ENCODE measurements around the gene BLNK.
"Not testable (repeated sequence)": the region's sequence is repeated elsewhere in the genome, so short reads cannot be mapped to it uniquely, and the experiment has no call there.

Gene BLNK

GRCh38 chr10:96189505-96189904 lies 81.9 kb downstream of the BLNK start:
- not testable (repeated sequence) for H3K36me3 ChIP-seq (ENCODE audit: control insufficient read depth, insufficient read depth, low read length); H3K9me3 ChIP-seq (ENCODE audit: control insufficient read depth, insufficient read depth, low read depth, low read length); H3K27me3 ChIP-seq (ENCODE audit: control insufficient read depth, insufficient read depth, low read length)

DNA sequence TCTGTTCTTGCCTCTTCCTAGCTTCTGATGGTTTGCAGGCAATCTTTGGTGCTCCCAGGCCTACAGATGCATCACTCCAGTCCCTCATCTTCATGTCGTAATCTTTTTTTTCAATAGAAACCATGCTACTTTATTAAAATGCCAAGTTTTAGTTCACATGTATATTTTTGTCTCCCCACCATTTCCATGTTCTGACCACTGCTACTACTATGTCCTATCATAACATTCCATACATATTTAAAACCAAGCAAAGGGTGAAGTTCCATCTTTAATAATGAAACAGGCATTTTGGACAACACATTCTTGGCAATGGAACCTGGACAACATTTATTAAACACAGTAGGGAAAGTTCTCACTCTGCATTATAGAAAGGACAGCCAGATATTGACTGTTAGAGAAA lies 82.5 kb downstream of the BLNK start:
- Histone ChIP-seq H3K9ac (ENCODE audit: low read length) (no peak overlapping the region), H3K27ac (ENCODE audit: low read depth, low read length) (no peak overlapping the region), H3K4me1 (ENCODE audit: control insufficient read depth, insufficient read depth, low read length) (no peaks in the 10 kb centered on the region), H3K36me3 (ENCODE audit: control insufficient read depth, insufficient read depth, low read length) (no peaks in the 10 kb centered on the region), H3K4me3 (ENCODE audit: low read depth, low read length) (no peak overlapping the region), H3K27me3 (ENCODE audit: control insufficient read depth, insufficient read depth, low read length) (no peaks in the 10 kb centered on the region), H3K9me3 (ENCODE audit: control insufficient read depth, insufficient read depth, low read depth, low read length) (peaks cover 10% of the 10 kb centered on the region; the same call in 1 of the 2 replicates)

More at GRCh38 chr10:96189505-96189904, 81.9 kb downstream of the BLNK start:
- H3K27ac ChIP-seq (ENCODE audit: low read depth, low read length); H3K4me3 ChIP-seq (ENCODE audit: low read depth, low read length); H3K9ac ChIP-seq (ENCODE audit: low read length); H3K4me1 ChIP-seq (ENCODE audit: control insufficient read depth, insufficient read depth, low read length): not testable (repeated sequence)

GRCh38 chr10:96188421-96188820 lies 82.9 kb downstream of the BLNK start:
- Histone ChIP-seq H3K27me3 (ENCODE audit: control insufficient read depth, insufficient read depth, low read length) (no peaks in the 10 kb centered on the region), H3K9me3 (ENCODE audit: control insufficient read depth, insufficient read depth, low read depth, low read length) (peaks cover 10% of the 10 kb centered on the region; the same call in 1 of the 2 replicates), H3K27ac (ENCODE audit: low read depth, low read length) (no peak overlapping the region), H3K4me3 (ENCODE audit: low read depth, low read length) (no peak overlapping the region), H3K4me1 (ENCODE audit: control insufficient read depth, insufficient read depth, low read length) (no peaks in the 10 kb centered on the region), H3K36me3 (ENCODE audit: control insufficient read depth, insufficient read depth, low read length) (no peaks in the 10 kb centered on the region), H3K9ac (ENCODE audit: low read length) (no peak overlapping the region)

GRCh38 chr10:96176985-96177384 lies 94.4 kb downstream of the BLNK start:
- Histone ChIP-seq H3K4me1 (ENCODE audit: control insufficient read depth, insufficient read depth, low read length) (no peaks in the 10 kb centered on the region), H3K9ac (ENCODE audit: low read length) (no peak overlapping the region), H3K36me3 (ENCODE audit: control insufficient read depth, insufficient read depth, low read length) (no peaks in the 10 kb centered on the region), H3K4me3 (ENCODE audit: low read depth, low read length) (no peak overlapping the region), H3K27ac (ENCODE audit: low read depth, low read length) (no peak overlapping the region), H3K9me3 (ENCODE audit: control insufficient read depth, insufficient read depth, low read depth, low read length) (peaks cover 24% of the 10 kb centered on the region), H3K27me3 (ENCODE audit: control insufficient read depth, insufficient read depth, low read length) (no peaks in the 10 kb centered on the region)

DNA sequence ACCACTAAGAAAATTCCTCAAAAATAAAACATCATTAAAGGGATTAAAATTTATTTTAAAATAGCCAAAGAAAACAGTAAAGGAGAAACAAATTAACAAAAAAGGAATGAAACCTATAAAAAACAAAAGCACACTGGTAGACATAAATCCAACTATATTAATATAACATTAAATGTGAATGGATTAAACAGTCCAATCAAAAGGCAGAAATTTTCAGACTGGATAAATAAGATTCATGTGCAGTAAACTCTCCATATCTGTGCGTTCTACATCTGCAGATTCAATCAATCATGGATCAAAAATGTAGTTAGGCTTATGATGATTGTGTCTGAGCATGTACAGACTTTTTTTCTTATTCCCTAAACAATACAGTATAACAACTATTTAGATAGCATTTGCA lies 98.7 kb downstream of the BLNK start:
- no peak overlapping the region for H3K9ac ChIP-seq (ENCODE audit: low read length)
- H3K4me1 ChIP-seq (ENCODE audit: control insufficient read depth, insufficient read depth, low read length), result no peaks in the 10 kb centered on the region
- H3K9me3 ChIP-seq (ENCODE audit: control insufficient read depth, insufficient read depth, low read depth, low read length), result peaks cover 24% of the 10 kb centered on the region
- no peaks in the 10 kb centered on the region for H3K27me3 ChIP-seq (ENCODE audit: control insufficient read depth, insufficient read depth, low read length)
- H3K36me3 ChIP-seq (ENCODE audit: control insufficient read depth, insufficient read depth, low read length), result no peaks in the 10 kb centered on the region
- H3K4me3 ChIP-seq (ENCODE audit: low read depth, low read length), result no peak overlapping the region
- no peak overlapping the region for H3K27ac ChIP-seq (ENCODE audit: low read depth, low read length)

DNA sequence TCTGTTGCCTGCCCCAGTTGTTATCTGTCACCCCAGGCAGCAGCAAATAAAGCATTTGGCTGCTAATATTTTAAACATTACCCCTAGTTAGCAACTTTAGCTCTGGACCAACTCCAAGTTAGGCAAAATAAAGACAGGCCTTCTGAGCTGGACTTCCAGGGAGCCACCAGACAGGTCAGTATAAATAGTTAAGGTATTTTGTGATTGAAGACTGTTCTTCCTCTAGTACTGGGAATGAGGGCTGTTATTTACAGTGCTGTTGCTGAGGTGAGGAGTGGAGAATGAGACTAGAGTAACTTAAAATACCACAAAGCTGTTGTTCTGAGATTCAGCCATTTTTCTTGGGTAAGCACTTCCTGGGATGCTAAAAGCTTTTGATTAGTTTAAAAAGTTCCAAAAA lies 101.1 kb downstream of the BLNK start:
- no peaks in the 10 kb centered on the region for H3K4me1 ChIP-seq (ENCODE audit: control insufficient read depth, insufficient read depth, low read length)
- no peaks in the 10 kb centered on the region for H3K36me3 ChIP-seq (ENCODE audit: control insufficient read depth, insufficient read depth, low read length)
- 0 out of 2 replicates have a peak, but pooled peaks cover 7% of the 10 kb centered on the region for H3K9me3 ChIP-seq (ENCODE audit: control insufficient read depth, insufficient read depth, low read depth, low read length)
- no peak overlapping the region for H3K9ac ChIP-seq (ENCODE audit: low read length)
- no peaks in the 10 kb centered on the region for H3K27me3 ChIP-seq (ENCODE audit: control insufficient read depth, insufficient read depth, low read length)
- H3K27ac ChIP-seq (ENCODE audit: low read depth, low read length), result no peak overlapping the region
- H3K4me3 ChIP-seq (ENCODE audit: low read depth, low read length), result no peak overlapping the region

- Histone ChIP-seq H3K9ac (ENCODE audit: low read length) (no peak overlapping the region), H3K27me3 (ENCODE audit: control insufficient read depth, insufficient read depth, low read length) (no peaks in the 10 kb centered on the region), H3K4me1 (ENCODE audit: control insufficient read depth, insufficient read depth, low read length) (no peaks in the 10 kb centered on the region), H3K27ac (ENCODE audit: low read depth, low read length) (no peak overlapping the region), H3K36me3 (ENCODE audit: control insufficient read depth, insufficient read depth, low read length) (no peaks in the 10 kb centered on the region), H3K9me3 (ENCODE audit: control insufficient read depth, insufficient read depth, low read depth, low read length) (0 out of 2 replicates have a peak, but pooled peaks cover 3% of the 10 kb centered on the region), H3K4me3 (ENCODE audit: low read depth, low read length) (no peak overlapping the region)
Observed at GRCh38 chr10:96168546-96168945, 102.8 kb downstream of the BLNK start.

- H3K9me3 ChIP-seq (ENCODE audit: control insufficient read depth, insufficient read depth, low read depth, low read length), result 0 out of 2 replicates have a peak, but pooled peaks cover 3% of the 10 kb centered on the region
- H3K36me3 ChIP-seq (ENCODE audit: control insufficient read depth, insufficient read depth, low read length), result peaks cover 12% of the 10 kb centered on the region
- H3K4me3 ChIP-seq (ENCODE audit: low read depth, low read length), result no peak overlapping the region
- no peak overlapping the region for H3K9ac ChIP-seq (ENCODE audit: low read length)
- H3K27ac ChIP-seq (ENCODE audit: low read depth, low read length), result no peak overlapping the region
- no peaks in the 10 kb centered on the region for H3K4me1 ChIP-seq (ENCODE audit: control insufficient read depth, insufficient read depth, low read length)
- no peaks in the 10 kb centered on the region for H3K27me3 ChIP-seq (ENCODE audit: control insufficient read depth, insufficient read depth, low read length)
Observed at GRCh38 chr10:96165726-96166125, 105.6 kb downstream of the BLNK start.

DNA sequence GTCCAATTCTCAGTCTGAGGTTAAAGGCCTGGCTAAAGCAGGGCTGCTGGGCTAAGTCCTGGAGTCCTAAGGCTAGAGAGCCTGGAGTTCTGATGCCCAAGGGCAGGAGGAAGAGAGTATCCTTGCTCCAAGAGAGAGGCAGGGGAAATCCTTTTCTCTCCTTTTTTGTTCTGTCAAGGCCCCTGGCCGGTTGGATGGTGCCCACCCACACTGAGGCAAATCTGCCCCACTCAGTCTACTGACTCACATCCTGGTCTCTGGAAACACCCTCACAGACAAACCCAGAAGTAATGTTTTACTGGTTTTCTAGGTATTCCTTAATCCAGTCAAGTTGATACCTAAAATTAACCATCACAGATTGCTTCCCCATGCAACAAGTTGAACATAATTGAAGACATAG lies 118.3 kb downstream of the BLNK start:
- no peak overlapping the region for H3K9ac ChIP-seq (ENCODE audit: low read length)
- no peaks in the 10 kb centered on the region for H3K27me3 ChIP-seq (ENCODE audit: control insufficient read depth, insufficient read depth, low read length)
- H3K4me3 ChIP-seq (ENCODE audit: low read depth, low read length), result no peak overlapping the region
- H3K9me3 ChIP-seq (ENCODE audit: control insufficient read depth, insufficient read depth, low read depth, low read length), result no peaks in the 10 kb centered on the region
- no peaks in the 10 kb centered on the region for H3K4me1 ChIP-seq (ENCODE audit: control insufficient read depth, insufficient read depth, low read length)
- H3K36me3 ChIP-seq (ENCODE audit: control insufficient read depth, insufficient read depth, low read length), result peaks cover 76% of the 10 kb centered on the region
- no peak overlapping the region for H3K27ac ChIP-seq (ENCODE audit: low read depth, low read length)

DNA sequence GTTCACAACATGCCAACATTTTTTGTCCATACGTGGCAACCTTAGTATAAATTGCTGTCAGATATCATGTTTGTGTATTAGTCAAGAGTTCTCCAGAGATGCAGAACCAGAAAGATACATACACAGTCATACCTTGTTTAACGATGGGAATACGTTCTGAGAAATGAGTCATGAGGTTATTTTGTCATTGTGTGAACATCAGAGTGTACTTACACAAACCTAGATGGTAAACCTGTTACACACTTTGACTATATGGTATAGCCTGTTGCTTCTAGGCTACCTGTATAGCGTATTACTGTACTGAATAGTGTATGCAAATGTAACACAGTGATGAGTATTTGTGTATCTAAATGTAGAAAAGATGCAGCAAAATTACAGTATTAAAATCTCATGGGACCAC lies 118.9 kb downstream of the BLNK start:
- Histone ChIP-seq H3K36me3 (ENCODE audit: control insufficient read depth, insufficient read depth, low read length) (peaks cover 75% of the 10 kb centered on the region), H3K27me3 (ENCODE audit: control insufficient read depth, insufficient read depth, low read length) (no peaks in the 10 kb centered on the region), H3K4me1 (ENCODE audit: control insufficient read depth, insufficient read depth, low read length) (no peaks in the 10 kb centered on the region), H3K27ac (ENCODE audit: low read depth, low read length) (no peak overlapping the region), H3K9me3 (ENCODE audit: control insufficient read depth, insufficient read depth, low read depth, low read length) (no peaks in the 10 kb centered on the region), H3K9ac (ENCODE audit: low read length) (no peak overlapping the region), H3K4me3 (ENCODE audit: low read depth, low read length) (no peak overlapping the region)

All from HUES6 (cell line).